ENCODE measurements around the gene TNNI3K.
A peak's percentile ranks its signal among the peaks of the same experiment; 100 is the strongest.
"Not testable (repeated sequence)": the region's sequence is repeated elsewhere in the genome, so short reads cannot be mapped to it uniquely, and the experiment has no call there.

The TNNI3K gene
- 0 reads per million in 4 donors for total RNA-seq

- DNase-seq: no peak
Measured at GRCh38 chr1:74235153-74235552, at the start of gene TNNI3K. TSS of gene TNNI3K (plus strand) at chr1:74235387. CDS start at chr1:74235452, 65 bp downstream.

DNA sequence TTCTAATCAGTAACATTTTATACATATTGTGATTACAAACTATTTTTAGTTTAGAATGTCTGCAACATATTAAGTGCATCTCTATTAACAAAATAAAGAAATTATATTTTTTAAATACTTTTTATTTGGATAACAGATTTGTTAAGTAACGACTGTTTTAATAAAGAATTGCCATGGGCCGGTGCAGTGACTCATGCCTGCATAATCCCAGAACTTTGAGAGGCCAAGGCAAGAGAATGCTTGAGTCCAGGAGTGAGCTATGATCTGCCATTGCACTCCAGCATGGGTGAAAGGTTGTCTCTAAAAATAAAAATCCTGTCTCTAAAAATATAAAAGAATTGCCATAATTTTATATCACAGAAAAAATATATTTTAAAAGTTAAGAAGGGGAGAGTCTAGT lies 41.3 kb upstream of the TNNI3K start:
- DNase-seq: no peak

DNA sequence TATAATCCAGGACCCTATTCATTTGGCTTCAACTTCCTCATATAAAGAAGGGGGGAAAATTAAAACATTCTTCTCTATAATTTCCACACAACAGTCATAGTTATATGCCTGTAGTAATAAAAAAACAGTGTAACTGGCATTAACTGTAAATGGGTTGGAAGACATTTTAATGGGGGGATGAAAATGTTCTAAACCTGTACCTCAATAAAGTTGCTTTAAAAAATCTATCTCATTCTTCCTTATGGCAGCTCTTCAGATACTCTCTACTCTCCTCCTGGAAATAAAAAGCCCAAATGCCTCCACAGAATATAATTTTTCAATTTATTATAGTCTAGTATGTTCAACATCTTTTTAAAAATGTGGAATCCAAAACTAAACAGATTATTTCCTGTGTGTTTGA lies 39.8 kb upstream of the TNNI3K start:
- DNase-seq: no peak

DNA sequence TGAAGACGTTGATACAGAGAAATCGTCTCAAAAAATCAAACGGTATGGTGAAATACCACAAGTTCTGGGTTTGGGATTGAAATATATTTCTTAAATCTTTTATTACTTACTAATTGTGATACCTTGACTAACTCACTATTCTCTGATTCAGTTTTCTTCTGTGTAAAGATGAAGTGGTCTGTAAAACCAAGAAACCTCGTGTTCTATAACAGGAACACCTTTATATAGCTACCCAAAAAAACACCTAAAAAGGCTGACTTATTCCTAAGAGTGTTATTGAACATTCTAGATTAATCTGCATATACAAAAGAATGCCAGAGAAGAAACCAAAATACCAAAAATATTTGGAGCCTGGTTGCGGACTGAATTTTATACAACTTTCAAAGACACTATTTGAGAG lies 37.9 kb upstream of the TNNI3K start:
- DNase-seq: no peak

DNA sequence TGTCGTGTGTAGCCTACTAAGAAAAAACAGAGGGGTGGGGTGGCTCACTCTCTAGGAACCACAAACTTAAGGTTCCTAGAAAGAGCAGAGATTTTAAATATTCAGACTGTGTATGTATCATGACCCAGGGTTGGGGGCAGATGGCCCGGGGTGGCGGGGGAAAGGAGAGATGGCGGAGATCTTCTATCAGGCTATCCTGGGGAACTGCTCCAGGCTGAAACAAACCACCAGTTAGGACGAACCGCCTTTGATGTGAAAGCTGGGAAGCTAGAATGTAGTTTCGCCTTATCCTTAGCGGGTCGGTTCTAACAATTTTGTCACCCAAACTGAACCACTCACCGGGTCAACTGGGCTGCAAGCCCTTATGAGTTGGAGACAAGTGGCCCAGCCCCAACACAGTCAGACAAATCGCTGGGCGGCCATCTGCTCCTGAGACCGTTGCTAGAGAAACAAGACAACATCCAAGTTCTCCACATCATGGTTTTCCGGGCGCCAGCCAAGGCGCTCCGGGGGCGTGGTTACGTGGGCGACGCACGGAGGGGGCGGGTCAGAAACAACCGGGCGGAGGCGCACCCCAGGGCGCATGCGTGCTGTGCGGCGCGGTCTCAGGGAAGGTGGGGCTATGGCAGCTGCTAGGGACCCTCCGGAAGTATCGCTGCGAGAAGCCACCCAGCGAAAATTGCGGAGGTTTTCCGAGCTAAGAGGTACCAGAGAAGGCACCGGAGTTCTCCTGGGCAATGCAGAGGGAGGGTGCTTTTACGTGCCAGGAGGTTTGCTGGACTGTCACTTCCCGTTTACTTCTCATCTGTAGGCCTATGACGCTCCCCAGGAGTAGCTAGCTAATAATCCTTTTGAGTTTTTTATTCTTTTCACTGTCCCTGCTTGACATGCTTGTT lies 37.3 kb upstream of the TNNI3K start, which contains the start of the genes FPGT and LRRIQ3:
FPGT (plus strand) TSS at position 586 of the 896 bp plus-strand sequence; CDS start at position 623, 37 bp downstream.
LRRIQ3 (minus strand) TSS at position 520 of the 896 bp plus-strand sequence. CDS start 14,492 bp downstream, outside the sequence.
- peak; percentile 90 to 94 (median 91) for DNase-seq

- DNase-seq: no peak
Measured at GRCh38 chr1:74199504-74199903, 35.7 kb upstream of the TNNI3K start.

DNA sequence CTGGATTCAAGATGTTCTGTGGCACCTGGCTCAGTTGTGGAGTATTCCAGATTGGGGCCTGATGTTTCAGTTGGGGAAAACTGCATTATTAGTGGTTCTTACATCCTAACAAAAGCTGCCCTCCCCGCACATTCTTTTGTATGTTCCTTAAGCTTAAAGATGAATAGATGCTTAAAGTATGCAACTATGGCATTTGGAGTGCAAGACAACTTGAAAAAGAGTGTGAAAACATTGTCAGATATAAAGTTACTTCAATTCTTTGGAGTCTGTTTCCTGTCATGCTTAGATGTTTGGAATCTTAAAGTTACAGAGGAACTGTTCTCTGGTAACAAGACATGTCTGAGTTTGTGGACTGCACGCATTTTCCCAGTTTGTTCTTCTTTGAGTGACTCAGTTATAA lies 29.9 kb upstream of the TNNI3K start:
- DNase-seq: no peak

- no peak for DNase-seq
Measured at GRCh38 chr1:74215229-74215628, 20.0 kb upstream of the TNNI3K start.

DNA sequence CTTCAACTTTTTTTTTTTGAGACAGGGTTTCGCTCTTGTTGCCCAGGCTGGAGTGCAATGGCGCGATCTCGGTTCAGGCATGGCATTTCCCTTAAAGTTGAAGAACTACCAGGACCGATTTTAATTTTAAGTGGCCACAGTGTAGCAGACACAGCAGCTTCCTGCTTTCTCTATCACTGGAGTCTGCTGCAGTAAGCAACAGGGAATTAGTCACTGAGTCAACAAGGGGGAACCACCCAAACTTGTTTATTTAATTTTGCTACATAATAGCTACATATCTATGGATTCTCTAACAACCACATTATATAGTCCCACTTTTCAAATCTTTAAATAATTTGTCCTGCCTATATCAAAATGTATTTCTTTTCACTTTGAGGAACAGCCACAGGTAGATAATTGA lies 12.5 kb upstream of the TNNI3K start:
- DNase-seq: no peak

GRCh38 chr1:74223453-74223852 lies 11.7 kb upstream of the TNNI3K start:
- DNase-seq: no peak

- no peak for DNase-seq
Measured at GRCh38 chr1:74236440-74236839, 1.3 kb downstream of the TNNI3K start.

DNA sequence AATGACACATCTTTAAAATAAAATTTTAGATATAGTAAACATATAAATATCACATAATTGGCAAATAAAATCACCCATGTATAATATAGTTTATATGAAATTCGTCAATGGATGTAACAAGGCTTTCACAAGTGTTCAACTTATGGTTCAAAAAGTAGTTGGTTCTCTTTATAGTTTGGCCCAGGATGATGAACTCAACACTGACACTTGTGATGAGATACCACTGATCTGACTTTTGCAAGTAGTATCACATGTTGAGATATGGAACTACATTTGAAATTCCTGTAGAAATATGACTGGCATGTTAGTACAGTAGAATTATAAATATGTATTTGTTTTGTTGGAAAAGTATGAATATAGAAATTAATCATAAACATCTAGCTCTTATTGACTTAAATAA lies 1.8 kb downstream of the TNNI3K start:
- no peak for DNase-seq

GRCh38 chr1:74237787-74238186 lies 2.6 kb downstream of the TNNI3K start:
- DNase-seq: no peak

DNA sequence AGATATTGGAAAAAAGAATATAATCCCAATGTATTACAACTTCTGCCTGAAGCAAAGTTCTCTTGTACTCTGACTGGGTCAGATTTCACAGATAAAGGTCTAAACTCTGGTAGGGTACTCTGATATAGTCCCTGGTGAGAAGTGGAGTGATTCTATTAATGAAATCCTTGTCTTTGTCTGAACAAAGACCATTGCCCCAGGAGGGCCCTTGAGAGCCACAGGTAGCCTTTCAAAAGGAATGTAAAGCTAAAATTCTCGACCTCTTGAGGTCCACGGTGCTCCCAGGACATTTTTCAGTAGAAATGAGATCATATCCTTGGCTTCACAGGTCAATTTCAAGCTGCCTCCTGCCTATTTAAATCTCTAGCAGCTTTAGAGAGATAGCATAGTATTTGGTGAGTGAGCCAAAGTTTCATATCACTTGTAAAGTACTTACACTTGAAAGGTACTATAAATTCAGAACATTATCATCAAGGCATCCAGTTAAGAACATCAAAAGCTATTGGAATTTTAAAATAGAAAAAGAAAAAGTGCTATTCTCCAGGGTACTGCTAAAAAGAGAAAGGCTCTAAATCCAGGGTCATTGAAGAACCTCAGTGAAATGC lies 10.1 kb downstream of the TNNI3K start:
- DNase-seq: no peak

DNA sequence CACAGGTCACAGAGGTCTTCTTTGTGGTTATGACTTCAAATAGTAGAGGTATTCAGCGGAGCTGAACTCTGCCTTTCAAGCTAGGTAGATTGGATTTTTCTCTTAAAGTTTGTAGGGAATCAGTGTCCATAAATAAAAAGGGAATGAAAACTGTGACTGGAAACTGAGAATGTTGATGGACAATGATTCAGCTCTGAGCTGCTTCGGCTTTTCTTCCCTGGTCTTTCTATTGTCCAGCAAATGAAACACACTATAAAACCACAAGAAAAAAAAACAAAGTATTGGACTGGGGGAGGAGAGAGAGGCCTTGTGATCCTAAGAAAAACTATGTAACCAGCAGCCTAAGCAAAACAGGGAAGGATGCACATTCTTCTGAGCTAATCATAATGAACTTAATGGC lies 11.1 kb downstream of the TNNI3K start:
- DNase-seq: no peak

DNA sequence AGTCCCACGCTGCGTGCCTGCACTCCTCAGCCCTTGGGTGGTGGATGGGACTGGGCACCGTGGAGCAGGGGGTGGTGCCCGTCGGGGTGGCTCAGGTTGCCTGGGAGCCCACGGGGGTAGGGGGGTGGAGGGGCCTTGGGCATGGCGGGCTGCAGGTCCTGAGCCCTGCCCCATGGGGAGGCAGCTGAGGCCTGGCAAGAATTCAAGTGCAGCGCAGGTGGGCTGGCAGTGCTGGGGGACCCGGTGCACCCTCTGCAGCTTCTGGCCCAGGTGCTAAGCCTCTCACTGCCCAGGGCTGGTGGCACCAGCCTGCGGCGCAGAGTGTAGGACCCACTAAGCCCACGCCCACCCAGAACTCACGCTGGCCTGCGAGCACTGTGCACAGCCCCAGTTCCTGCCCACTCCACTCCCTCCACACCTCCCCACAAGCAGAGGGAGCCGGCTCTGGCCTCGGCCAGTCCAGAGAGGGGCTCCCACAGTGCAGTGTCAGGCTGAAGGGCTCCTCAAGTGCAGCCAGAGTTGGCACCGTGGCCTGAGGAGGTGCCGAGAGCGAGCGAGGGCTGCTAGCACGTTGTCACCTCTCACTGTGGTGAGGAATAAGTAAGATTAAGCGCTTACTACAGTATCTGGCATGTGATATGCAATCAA lies 12.8 kb downstream of the TNNI3K start:
- no peak for DNase-seq

GRCh38 chr1:74253243-74253824 lies 18.1 kb downstream of the TNNI3K start:
- not testable (repeated sequence) for DNase-seq

DNA sequence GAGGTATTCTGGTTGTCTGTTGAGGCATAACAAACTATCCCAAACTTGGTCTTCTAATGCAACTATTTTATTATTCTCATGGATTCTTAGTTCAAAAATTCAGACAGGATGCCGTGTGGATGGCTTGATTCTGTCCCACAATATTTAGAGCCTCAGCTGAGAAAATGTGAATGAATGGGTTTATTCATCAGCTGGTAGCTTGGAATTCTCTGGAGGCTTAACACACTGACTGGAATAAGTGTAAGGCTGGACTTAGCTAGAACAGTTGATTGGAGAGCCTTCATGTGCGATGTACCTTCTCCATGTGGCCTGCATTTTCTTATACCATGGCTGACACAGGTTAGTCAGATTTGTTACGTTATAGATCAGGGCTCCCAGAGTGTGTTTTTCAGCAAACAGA lies 30.8 kb downstream of the TNNI3K start:
- DNase-seq: no peak

DNA sequence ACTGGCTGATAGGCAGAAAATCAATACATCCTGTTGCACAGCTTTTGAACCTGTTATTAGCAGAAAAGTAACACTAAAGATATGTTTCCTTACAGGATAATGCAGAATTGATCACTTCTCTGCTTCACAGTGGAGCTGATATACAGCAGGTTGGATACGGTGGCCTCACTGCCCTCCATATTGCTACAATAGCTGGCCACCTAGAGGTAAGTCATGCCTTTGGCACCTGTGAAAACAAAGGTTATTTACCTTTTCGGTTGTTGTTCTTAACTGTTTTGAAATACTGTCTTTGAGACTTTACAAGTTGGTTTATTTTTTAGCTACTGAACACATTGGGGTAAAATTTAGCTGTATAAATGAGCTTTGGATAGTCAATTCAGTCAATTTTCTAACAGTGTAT lies 36.3 kb downstream of the TNNI3K start:
- DNase-seq: no peak

- DNase-seq: no peak
Measured at GRCh38 chr1:74280642-74281396, 45.6 kb downstream of the TNNI3K start.

GRCh38 chr1:74286414-74286813 lies 51.2 kb downstream of the TNNI3K start:
- no peak for DNase-seq

DNA sequence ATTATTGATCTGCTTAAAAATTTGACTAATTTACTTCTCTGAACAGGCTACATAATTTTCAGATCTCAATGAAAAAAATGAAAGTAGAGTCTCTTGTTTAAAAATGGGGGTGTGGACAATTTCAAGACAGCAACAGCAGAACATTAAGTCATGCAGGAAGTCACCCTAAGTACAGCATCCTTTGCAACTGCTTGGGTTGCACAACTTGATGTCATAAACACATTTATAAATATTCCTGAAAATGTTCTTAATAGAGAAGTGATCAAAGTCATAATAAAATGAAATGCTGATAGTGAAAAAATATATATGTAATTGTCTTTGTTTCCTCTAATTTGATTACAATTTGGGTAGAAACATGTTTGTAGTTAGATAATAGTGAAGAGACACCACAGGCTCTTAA lies 79.3 kb downstream of the TNNI3K start:
- no peak for DNase-seq

Data from T-helper 1 cell (primary cell).